Ishikawa (cell line): ENCODE measurements around the gene ZSWIM4.

Experiments
- CEBPB ChIP-seq: IDR thresholded peaks from 2 replicates; pipeline ENCODE4 v1.6.1; 2012
- CREB1 ChIP-seq: IDR thresholded peaks from 2 replicates; pipeline ENCODE4 v1.6.1; 2012; ENCODE audit warnings: low read depth
- EGR1 ChIP-seq: IDR thresholded peaks from 2 replicates; pipeline ENCODE4 v1.6.1; 2012
- EP300 ChIP-seq: IDR thresholded peaks from 2 replicates; pipeline ENCODE4 v1.6.1; 2012; ENCODE audit warnings: borderline replicate concordance
- FOXM1 ChIP-seq: IDR thresholded peaks from 2 replicates; pipeline ENCODE4 v1.6.1; 2012; ENCODE audit warnings: low read depth, borderline replicate concordance
- NFIC ChIP-seq: IDR thresholded peaks from 2 replicates; pipeline ENCODE4 v1.6.1; 2012
- RAD21 ChIP-seq: IDR thresholded peaks from 2 replicates; pipeline ENCODE4 v1.6.1; 2012; ENCODE audit warnings: low read depth
- TAF1 ChIP-seq: IDR thresholded peaks from 2 replicates; pipeline ENCODE4 v1.6.1; 2012; ENCODE audit warnings: low read depth, mild to moderate bottlenecking
- TCF12 ChIP-seq: IDR thresholded peaks from 2 replicates; pipeline ENCODE4 v1.6.1; 2012; ENCODE audit warnings: low read depth
- TEAD4 ChIP-seq: IDR thresholded peaks from 2 replicates; pipeline ENCODE4 v1.6.1; 2012
- YY1 ChIP-seq: IDR thresholded peaks from 2 replicates; pipeline ENCODE4 v1.6.1; 2012; ENCODE audit warnings: low read depth
- ZBTB7A ChIP-seq: IDR thresholded peaks from 2 replicates; pipeline ENCODE4 v1.6.1; 2012; ENCODE audit warnings: low read depth
- TF ChIP-seq, protein P1 (sequence below): IDR thresholded peaks from 2 replicates; pipeline ENCODE4 v1.6.1; 2012
- TF ChIP-seq, protein P2 (sequence below): IDR thresholded peaks from 2 replicates; pipeline ENCODE4 v1.6.1; 2012
- TF ChIP-seq, protein P3 (sequence below): IDR thresholded peaks from 2 replicates; pipeline ENCODE4 v1.6.1; 2012; ENCODE audit warnings: low read depth, mild to moderate bottlenecking

Gene ZSWIM4

GRCh38 chr19:13830741-13831536 is 35.7 kb downstream of the ZSWIM4 start:
- peak; percentile 5; the same call in 1 of the 2 replicates for TF ChIP-seq ZBTB7A
- no peak for TF ChIP-seq TCF12

- TF ChIP-seq ZBTB7A (peak; percentile 62; the same call in 1 of the 2 replicates), CREB1 (no peak)
Observed at GRCh38 chr19:13831537-13832467, 36.6 kb downstream of the ZSWIM4 start.

GRCh38 chr19:13833330-13834243 is 38.3 kb downstream of the ZSWIM4 start:
- TF ChIP-seq, protein P1, sequence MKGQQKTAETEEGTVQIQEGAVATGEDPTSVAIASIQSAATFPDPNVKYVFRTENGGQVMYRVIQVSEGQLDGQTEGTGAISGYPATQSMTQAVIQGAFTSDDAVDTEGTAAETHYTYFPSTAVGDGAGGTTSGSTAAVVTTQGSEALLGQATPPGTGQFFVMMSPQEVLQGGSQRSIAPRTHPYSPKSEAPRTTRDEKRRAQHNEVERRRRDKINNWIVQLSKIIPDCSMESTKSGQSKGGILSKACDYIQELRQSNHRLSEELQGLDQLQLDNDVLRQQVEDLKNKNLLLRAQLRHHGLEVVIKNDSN, result no peak
- no peak for TF ChIP-seq CEBPB
- peak; percentile 62 for TF ChIP-seq NFIC
- TF ChIP-seq, protein P2, sequence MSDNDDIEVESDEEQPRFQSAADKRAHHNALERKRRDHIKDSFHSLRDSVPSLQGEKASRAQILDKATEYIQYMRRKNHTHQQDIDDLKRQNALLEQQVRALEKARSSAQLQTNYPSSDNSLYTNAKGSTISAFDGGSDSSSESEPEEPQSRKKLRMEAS, result peak; percentile 16; the same call in 1 of the 2 replicates
- TF ChIP-seq TAF1, result no peak
- 0 out of 2 replicates have a peak, but pooled peaks have one; percentile 44 for TF ChIP-seq EGR1
- TF ChIP-seq YY1, result no peak
- peak; percentile 27; the same call in 1 of the 2 replicates for TF ChIP-seq EP300
- TF ChIP-seq TEAD4, result peak; percentile 61
- no peak for TF ChIP-seq CREB1
- peak; percentile 41; the same call in 1 of the 2 replicates for TF ChIP-seq RAD21
- no peak for TF ChIP-seq ZBTB7A
- no peak for TF ChIP-seq FOXM1
- TF ChIP-seq, protein P3, sequence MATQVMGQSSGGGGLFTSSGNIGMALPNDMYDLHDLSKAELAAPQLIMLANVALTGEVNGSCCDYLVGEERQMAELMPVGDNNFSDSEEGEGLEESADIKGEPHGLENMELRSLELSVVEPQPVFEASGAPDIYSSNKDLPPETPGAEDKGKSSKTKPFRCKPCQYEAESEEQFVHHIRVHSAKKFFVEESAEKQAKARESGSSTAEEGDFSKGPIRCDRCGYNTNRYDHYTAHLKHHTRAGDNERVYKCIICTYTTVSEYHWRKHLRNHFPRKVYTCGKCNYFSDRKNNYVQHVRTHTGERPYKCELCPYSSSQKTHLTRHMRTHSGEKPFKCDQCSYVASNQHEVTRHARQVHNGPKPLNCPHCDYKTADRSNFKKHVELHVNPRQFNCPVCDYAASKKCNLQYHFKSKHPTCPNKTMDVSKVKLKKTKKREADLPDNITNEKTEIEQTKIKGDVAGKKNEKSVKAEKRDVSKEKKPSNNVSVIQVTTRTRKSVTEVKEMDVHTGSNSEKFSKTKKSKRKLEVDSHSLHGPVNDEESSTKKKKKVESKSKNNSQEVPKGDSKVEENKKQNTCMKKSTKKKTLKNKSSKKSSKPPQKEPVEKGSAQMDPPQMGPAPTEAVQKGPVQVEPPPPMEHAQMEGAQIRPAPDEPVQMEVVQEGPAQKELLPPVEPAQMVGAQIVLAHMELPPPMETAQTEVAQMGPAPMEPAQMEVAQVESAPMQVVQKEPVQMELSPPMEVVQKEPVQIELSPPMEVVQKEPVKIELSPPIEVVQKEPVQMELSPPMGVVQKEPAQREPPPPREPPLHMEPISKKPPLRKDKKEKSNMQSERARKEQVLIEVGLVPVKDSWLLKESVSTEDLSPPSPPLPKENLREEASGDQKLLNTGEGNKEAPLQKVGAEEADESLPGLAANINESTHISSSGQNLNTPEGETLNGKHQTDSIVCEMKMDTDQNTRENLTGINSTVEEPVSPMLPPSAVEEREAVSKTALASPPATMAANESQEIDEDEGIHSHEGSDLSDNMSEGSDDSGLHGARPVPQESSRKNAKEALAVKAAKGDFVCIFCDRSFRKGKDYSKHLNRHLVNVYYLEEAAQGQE, result no peak
- TF ChIP-seq TCF12, result 0 out of 2 replicates have a peak, but pooled peaks have one; percentile 11

DNA sequence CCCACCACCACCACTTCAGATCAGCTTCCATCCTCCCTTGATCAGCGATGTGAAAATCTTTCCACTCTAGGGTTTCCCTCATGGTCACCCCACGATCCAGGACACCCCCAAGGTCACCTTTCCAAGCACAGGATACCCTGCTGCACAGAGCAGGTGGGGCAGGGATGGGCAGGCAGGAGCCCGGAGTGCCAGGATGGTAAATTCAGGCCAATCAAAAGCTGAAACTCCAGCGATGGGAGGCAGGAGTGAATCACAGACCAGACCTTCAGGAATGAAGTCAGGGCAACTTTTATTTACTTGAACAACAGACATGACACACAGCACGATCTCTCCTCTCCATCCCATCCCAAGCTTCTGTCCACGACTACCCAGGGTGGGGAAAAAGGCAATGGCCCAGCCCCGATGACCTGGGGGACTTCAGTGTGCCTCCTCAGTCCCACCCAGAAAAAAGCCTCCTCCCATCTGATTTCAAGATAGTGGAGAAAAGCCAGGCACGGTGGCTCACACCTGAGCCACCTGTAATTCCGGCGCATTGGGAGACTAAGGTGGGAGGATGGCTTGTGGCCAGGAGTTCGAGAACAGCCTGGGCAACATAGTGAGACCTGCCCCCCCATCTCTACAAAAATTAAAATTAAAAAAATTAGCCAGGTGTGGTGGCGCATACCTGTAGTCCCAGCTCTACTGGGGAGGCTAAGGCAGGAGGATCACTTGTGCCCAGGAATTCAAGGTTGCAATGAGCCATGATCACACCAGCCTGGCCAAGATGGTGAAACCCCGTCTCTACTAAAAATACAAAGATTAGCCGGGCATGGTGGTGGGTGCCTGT is 39.2 kb downstream of the ZSWIM4 start:
- no peak for TF ChIP-seq TCF12
- TF ChIP-seq, protein P1, result no peak
- no peak for TF ChIP-seq TEAD4
- TF ChIP-seq EGR1, result no peak
- TF ChIP-seq, protein P2, result no peak
- no peak for TF ChIP-seq TAF1
- no peak for TF ChIP-seq RAD21
- TF ChIP-seq ZBTB7A, result no peak
- no peak for TF ChIP-seq FOXM1
- TF ChIP-seq, protein P3, result no peak
- no peak for TF ChIP-seq EP300
- no peak for TF ChIP-seq YY1
- TF ChIP-seq CREB1, result no peak
- TF ChIP-seq CEBPB, result no peak
- TF ChIP-seq NFIC, result no peak
